ENCODE measurements around the gene RHBDD3. TPM values are rescaled to one million over a fixed set of nuclear protein-coding genes. Genes with fewer than 3 reads are reported as not detected.

RHBDD3 gene
- total and polyA plus RNA-seq, 12 donors, result 12.2 to 103 (median 45.0) TPM

- Histone ChIP-seq H3K9me3 (replicated peaks in 1 of 3) (no peaks in the 10 kb centered on the region), H3K4me3 (peak within 1 kb of the TSS in 1 of 4 donors; percentile 38), H3K36me3 (replicated peaks in 1 of 2) (no peaks in the 10 kb centered on the region), H3K4me1 (replicated peaks in 1 of 2) (peaks cover 30 to 45% of the 10 kb centered on the region in 2 donors), H3K27ac (no peak within 1 kb of the TSS), H3K27me3 (peaks cover 22% of the 10 kb centered on the region)
- WGBS, 4 donors, result 2 to 47% (median 5%) methylated on average over 3 to 103 of the region's 103 CpGs
- DNase-seq, result no peak
- intact Hi-C loops (cut with DNase I), result loop anchor here in 1 of 2 donors (5.0 kb wide), 1 partner anchor 37 kb away; no protein-coding TSS in a partner anchor
- TF ChIP-seq CTCF (IDR thresholded peaks at IDR 0.05), result no peak
- no peak for TF ChIP-seq POLR2A (IDR thresholded peaks at IDR 0.05)
Observed at GRCh38 chr22:29315286-29316140, 47.7 kb upstream of the RHBDD3 start, which contains the start of gene RASL10A. TSS of gene RASL10A (minus strand) at chr22:29315697. CDS start at chr22:29315246, 451 bp downstream.

- intact Hi-C loops (cut with DNase I), result loop anchor here in 1 of 2 donors (5.0 kb wide), 1 partner anchor 38 kb away; no protein-coding TSS in a partner anchor
Observed at GRCh38 chr22:29314537-29315285, 46.9 kb upstream of the RHBDD3 start.

GRCh38 chr22:29313576-29314466, 46.0 kb upstream of the RHBDD3 start:
- 17 to 24% (median 22%) methylated on average over 20 to 51 of the region's 51 CpGs for WGBS, 4 donors
- H3K36me3 ChIP-seq (replicated peaks in 1 of 2), result no peaks in the 10 kb centered on the region
- TF ChIP-seq POLR2A (IDR thresholded peaks at IDR 0.05), result no peak
- TF ChIP-seq CTCF (IDR thresholded peaks at IDR 0.05), result no peak
- H3K4me3 ChIP-seq, result no peak overlapping the region
- peak in 1 of 7 donors; percentile 34 for DNase-seq
- H3K9me3 ChIP-seq (replicated peaks in 1 of 3), result no peaks in the 10 kb centered on the region
- H3K27me3 ChIP-seq, result peaks cover 22% of the 10 kb centered on the region
- peaks cover 46 to 62% of the 10 kb centered on the region in 2 donors for H3K4me1 ChIP-seq (replicated peaks in 1 of 2)
- H3K27ac ChIP-seq, result no peak overlapping the region
- intact Hi-C loops (cut with DNase I), result no loop called here

More at GRCh38 chr22:29314537-29315285, 46.9 kb upstream of the RHBDD3 start:
- Histone ChIP-seq H3K27ac (no peak overlapping the region), H3K36me3 (replicated peaks in 1 of 2) (no peaks in the 10 kb centered on the region), H3K4me1 (replicated peaks in 1 of 2) (peaks cover 37 to 53% of the 10 kb centered on the region in 2 donors), H3K27me3 (peaks cover 22% of the 10 kb centered on the region), H3K4me3 (peak overlapping the region in 1 of 4 donors; percentile 38), H3K9me3 (replicated peaks in 1 of 3) (no peaks in the 10 kb centered on the region)
- TF ChIP-seq CTCF (IDR thresholded peaks at IDR 0.05) (no peak), POLR2A (IDR thresholded peaks at IDR 0.05) (no peak)
- DNase-seq, result no peak
- 2 to 11% (median 5%) methylated on average over 16 to 69 of the region's 69 CpGs for WGBS, 4 donors
